PC-3 (cell line): Measurements from ENCODE around the gene OR2AJ1.

Source experiments
- EZH2 ChIP-seq: fragments of 300-600 bp; sonication (generic); IDR thresholded peaks from one replicate; pipeline ENCODE4 v1.6.1; 2017; ENCODE audit warnings: antibody characterized with exemption, mild to moderate bottlenecking, low read length; ENCODE audit not compliant: unreplicated experiment
- EZH2phosphoT487 ChIP-seq: fragments of 300-600 bp; sonication (generic); IDR thresholded peaks from 2 replicates; pipeline ENCODE4 v1.6.1; 2018; ENCODE audit warnings: mild to moderate bottlenecking, antibody characterized with exemption, low read length, borderline replicate concordance
- TF ChIP-seq, protein P1 (sequence below): fragments of 300-600 bp; sonication (generic); conservative IDR thresholded peaks from 2 replicates; pipeline ENCODE4 v1.5.1; 2017; ENCODE audit warnings: antibody characterized with exemption, low read depth, mild to moderate bottlenecking, low read length

- TF ChIP-seq, protein P1, sequence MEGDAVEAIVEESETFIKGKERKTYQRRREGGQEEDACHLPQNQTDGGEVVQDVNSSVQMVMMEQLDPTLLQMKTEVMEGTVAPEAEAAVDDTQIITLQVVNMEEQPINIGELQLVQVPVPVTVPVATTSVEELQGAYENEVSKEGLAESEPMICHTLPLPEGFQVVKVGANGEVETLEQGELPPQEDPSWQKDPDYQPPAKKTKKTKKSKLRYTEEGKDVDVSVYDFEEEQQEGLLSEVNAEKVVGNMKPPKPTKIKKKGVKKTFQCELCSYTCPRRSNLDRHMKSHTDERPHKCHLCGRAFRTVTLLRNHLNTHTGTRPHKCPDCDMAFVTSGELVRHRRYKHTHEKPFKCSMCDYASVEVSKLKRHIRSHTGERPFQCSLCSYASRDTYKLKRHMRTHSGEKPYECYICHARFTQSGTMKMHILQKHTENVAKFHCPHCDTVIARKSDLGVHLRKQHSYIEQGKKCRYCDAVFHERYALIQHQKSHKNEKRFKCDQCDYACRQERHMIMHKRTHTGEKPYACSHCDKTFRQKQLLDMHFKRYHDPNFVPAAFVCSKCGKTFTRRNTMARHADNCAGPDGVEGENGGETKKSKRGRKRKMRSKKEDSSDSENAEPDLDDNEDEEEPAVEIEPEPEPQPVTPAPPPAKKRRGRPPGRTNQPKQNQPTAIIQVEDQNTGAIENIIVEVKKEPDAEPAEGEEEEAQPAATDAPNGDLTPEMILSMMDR = no peak
- TF ChIP-seq EZH2 (no peak), EZH2phosphoT487 (no peak)
Observed at GRCh38 chr1:247953408-247953807, 28.7 kb downstream of the OR2AJ1 start.
